NK-92 treated with Interleukin-12 subunit alpha and Interleukin-12 subunit beta, amount 100 ng/mL, for 24 hours (cell line): Measurements from ENCODE around the gene TNS3.

Experiments used
- DNase-seq: peaks from one replicate; lab custom pipeline; 2025; lab: John Stamatoyannopoulos, UW

TNS3 gene

DNA sequence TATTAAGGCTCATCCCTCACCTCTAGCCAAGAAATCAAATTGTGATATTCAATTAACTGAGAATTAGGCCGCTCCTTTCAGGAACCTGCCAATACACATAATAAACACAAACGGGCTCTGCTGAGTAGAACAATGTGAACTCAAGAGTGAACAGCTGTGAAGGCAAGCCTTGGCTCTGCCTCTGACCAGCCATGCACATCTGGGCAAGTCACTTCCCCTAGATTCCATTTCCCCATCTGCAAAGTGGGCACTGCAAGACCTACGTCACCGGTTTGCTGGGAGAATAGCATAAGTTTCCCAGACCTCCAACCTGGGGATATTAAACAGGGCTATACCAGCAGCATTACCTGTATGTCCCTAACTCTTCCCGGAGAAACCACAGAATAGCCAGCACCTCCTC is 355.2 kb downstream of the TNS3 start:
- no peak for DNase-seq

DNA sequence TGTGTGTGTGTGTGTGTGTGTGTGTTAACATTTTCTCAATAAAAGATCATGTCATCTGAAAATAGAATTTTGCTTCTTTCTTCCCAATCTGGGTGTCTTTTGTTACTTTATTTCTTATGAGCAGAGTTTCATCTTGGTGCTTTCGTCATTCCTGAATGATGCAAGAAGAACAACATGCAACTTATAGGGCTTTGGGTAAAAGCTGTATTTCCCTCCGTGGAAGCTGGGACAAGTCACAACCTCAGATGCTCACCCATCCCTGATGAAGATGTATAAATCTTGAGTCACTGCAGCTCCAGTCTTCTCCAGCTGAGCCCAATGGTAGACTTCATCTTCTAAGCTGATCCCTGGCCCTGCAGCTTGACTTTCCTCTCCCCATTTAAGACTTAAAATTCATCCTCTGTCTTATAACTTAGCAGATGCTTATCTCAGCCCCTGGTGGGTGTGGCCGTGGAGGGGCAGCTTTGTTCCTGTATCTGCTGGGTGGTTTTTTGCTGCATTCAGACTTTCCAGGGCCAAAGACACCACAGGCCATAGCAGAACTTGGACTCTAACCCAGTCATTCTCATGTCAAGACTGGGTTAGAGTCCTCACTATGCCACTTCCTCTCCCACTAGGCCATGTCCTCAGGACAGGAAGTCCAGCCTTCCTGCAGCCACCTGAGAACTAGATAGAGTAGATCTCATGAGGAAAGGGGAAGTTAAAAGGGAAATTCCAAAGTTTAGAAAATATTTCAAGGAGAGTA is 356.4 kb downstream of the TNS3 start:
- DNase-seq: no peak
